ENCODE data around the gene ARHGAP42.

ARHGAP42 gene

GRCh38 chr11:100821198-100821597, 134.1 kb downstream of the ARHGAP42 start:
- no peaks in the 10 kb centered on the region for H3K27me3 Mint-ChIP-seq
- no peaks in the 10 kb centered on the region for H3K36me3 Mint-ChIP-seq (ENCODE audit: low read depth)
- intact Hi-C loops (cut with micrococcal nuclease), result no loop called here
- no peak overlapping the region for H3K27ac Mint-ChIP-seq
- no peaks in the 10 kb centered on the region for H3K4me1 Mint-ChIP-seq (ENCODE audit: low read depth)
- no peaks in the 10 kb centered on the region for H3K9me3 Mint-ChIP-seq
- H3K4me3 Mint-ChIP-seq, result no peak overlapping the region

GRCh38 chr11:100823360-100823759, 136.3 kb downstream of the ARHGAP42 start:
- H3K36me3 Mint-ChIP-seq (ENCODE audit: low read depth), result no peaks in the 10 kb centered on the region
- no peak overlapping the region for H3K27ac Mint-ChIP-seq
- H3K4me3 Mint-ChIP-seq, result no peak overlapping the region
- no peaks in the 10 kb centered on the region for H3K9me3 Mint-ChIP-seq
- no peaks in the 10 kb centered on the region for H3K27me3 Mint-ChIP-seq
- intact Hi-C loops (cut with micrococcal nuclease), result no loop called here
- H3K4me1 Mint-ChIP-seq (ENCODE audit: low read depth), result no peaks in the 10 kb centered on the region

- Mint-ChIP-seq H3K4me3 (no peak overlapping the region), H3K27ac (no peak overlapping the region), H3K36me3 (ENCODE audit: low read depth) (no peaks in the 10 kb centered on the region), H3K4me1 (ENCODE audit: low read depth) (no peaks in the 10 kb centered on the region), H3K9me3 (no peaks in the 10 kb centered on the region), H3K27me3 (no peaks in the 10 kb centered on the region)
- intact Hi-C loops (cut with micrococcal nuclease), result no loop called here
Measured at GRCh38 chr11:100824041-100824809, 137.1 kb downstream of the ARHGAP42 start.

- Mint-ChIP-seq H3K36me3 (ENCODE audit: low read depth) (no peaks in the 10 kb centered on the region), H3K9me3 (no peaks in the 10 kb centered on the region), H3K27me3 (no peaks in the 10 kb centered on the region), H3K4me1 (ENCODE audit: low read depth) (no peaks in the 10 kb centered on the region), H3K4me3 (no peak overlapping the region), H3K27ac (no peak overlapping the region)
- intact Hi-C loops (cut with micrococcal nuclease), result no loop called here
Measured at GRCh38 chr11:100825626-100826025, 138.5 kb downstream of the ARHGAP42 start.

GRCh38 chr11:100827934-100828661, 141.0 kb downstream of the ARHGAP42 start:
- intact Hi-C loops (cut with micrococcal nuclease), result no loop called here
- H3K36me3 Mint-ChIP-seq (ENCODE audit: low read depth), result no peaks in the 10 kb centered on the region
- H3K4me1 Mint-ChIP-seq (ENCODE audit: low read depth), result no peaks in the 10 kb centered on the region
- no peaks in the 10 kb centered on the region for H3K27me3 Mint-ChIP-seq
- no peak overlapping the region for H3K27ac Mint-ChIP-seq
- no peaks in the 10 kb centered on the region for H3K9me3 Mint-ChIP-seq
- H3K4me3 Mint-ChIP-seq, result no peak overlapping the region

- no peak overlapping the region for H3K27ac Mint-ChIP-seq
- no peaks in the 10 kb centered on the region for H3K9me3 Mint-ChIP-seq
- H3K36me3 Mint-ChIP-seq (ENCODE audit: low read depth), result no peaks in the 10 kb centered on the region
- no peaks in the 10 kb centered on the region for H3K4me1 Mint-ChIP-seq (ENCODE audit: low read depth)
- no peak overlapping the region for H3K4me3 Mint-ChIP-seq
- H3K27me3 Mint-ChIP-seq, result no peaks in the 10 kb centered on the region
- intact Hi-C loops (cut with micrococcal nuclease), result no loop called here
Measured at GRCh38 chr11:100830274-100830673, 143.2 kb downstream of the ARHGAP42 start.

GRCh38 chr11:100830978-100831732, 144.1 kb downstream of the ARHGAP42 start:
- Mint-ChIP-seq H3K4me3 (no peak overlapping the region), H3K9me3 (no peaks in the 10 kb centered on the region), H3K27me3 (no peaks in the 10 kb centered on the region), H3K4me1 (ENCODE audit: low read depth) (no peaks in the 10 kb centered on the region), H3K27ac (no peak overlapping the region), H3K36me3 (ENCODE audit: low read depth) (no peaks in the 10 kb centered on the region)
- intact Hi-C loops (cut with micrococcal nuclease), result no loop called here

- Mint-ChIP-seq H3K27ac (no peak overlapping the region), H3K9me3 (no peaks in the 10 kb centered on the region), H3K4me1 (ENCODE audit: low read depth) (no peaks in the 10 kb centered on the region), H3K36me3 (ENCODE audit: low read depth) (no peaks in the 10 kb centered on the region), H3K4me3 (no peak overlapping the region), H3K27me3 (no peaks in the 10 kb centered on the region)
- intact Hi-C loops (cut with micrococcal nuclease), result no loop called here
Measured at GRCh38 chr11:100831929-100832494, 144.9 kb downstream of the ARHGAP42 start.

- Mint-ChIP-seq H3K4me1 (ENCODE audit: low read depth) (no peaks in the 10 kb centered on the region), H3K9me3 (no peaks in the 10 kb centered on the region), H3K27me3 (no peaks in the 10 kb centered on the region), H3K4me3 (no peak overlapping the region), H3K36me3 (ENCODE audit: low read depth) (no peaks in the 10 kb centered on the region), H3K27ac (no peak overlapping the region)
- intact Hi-C loops (cut with micrococcal nuclease), result no loop called here
Measured at GRCh38 chr11:100832829-100833228, 145.7 kb downstream of the ARHGAP42 start.

GRCh38 chr11:100833276-100833675, 146.2 kb downstream of the ARHGAP42 start:
- Mint-ChIP-seq H3K27me3 (no peaks in the 10 kb centered on the region), H3K36me3 (ENCODE audit: low read depth) (no peaks in the 10 kb centered on the region), H3K4me3 (no peak overlapping the region), H3K4me1 (ENCODE audit: low read depth) (no peaks in the 10 kb centered on the region), H3K9me3 (no peaks in the 10 kb centered on the region), H3K27ac (no peak overlapping the region)
- intact Hi-C loops (cut with micrococcal nuclease), result no loop called here

GRCh38 chr11:100835854-100836253, 148.8 kb downstream of the ARHGAP42 start:
- no peaks in the 10 kb centered on the region for H3K9me3 Mint-ChIP-seq
- no peak overlapping the region for H3K27ac Mint-ChIP-seq
- H3K27me3 Mint-ChIP-seq, result no peaks in the 10 kb centered on the region
- intact Hi-C loops (cut with micrococcal nuclease), result no loop called here
- H3K36me3 Mint-ChIP-seq (ENCODE audit: low read depth), result no peaks in the 10 kb centered on the region
- H3K4me1 Mint-ChIP-seq (ENCODE audit: low read depth), result no peaks in the 10 kb centered on the region
- no peak overlapping the region for H3K4me3 Mint-ChIP-seq

GRCh38 chr11:100837311-100837710, 150.2 kb downstream of the ARHGAP42 start:
- no peak overlapping the region for H3K4me3 Mint-ChIP-seq
- intact Hi-C loops (cut with micrococcal nuclease), result no loop called here
- H3K9me3 Mint-ChIP-seq, result peaks cover under 1% of the 10 kb centered on the region
- no peak overlapping the region for H3K27ac Mint-ChIP-seq
- H3K4me1 Mint-ChIP-seq (ENCODE audit: low read depth), result no peaks in the 10 kb centered on the region
- H3K27me3 Mint-ChIP-seq, result no peaks in the 10 kb centered on the region
- no peaks in the 10 kb centered on the region for H3K36me3 Mint-ChIP-seq (ENCODE audit: low read depth)

- Mint-ChIP-seq H3K4me1 (ENCODE audit: low read depth) (no peaks in the 10 kb centered on the region), H3K27ac (no peak overlapping the region), H3K27me3 (no peaks in the 10 kb centered on the region), H3K9me3 (peaks cover 9% of the 10 kb centered on the region), H3K4me3 (no peak overlapping the region), H3K36me3 (ENCODE audit: low read depth) (no peaks in the 10 kb centered on the region)
- intact Hi-C loops (cut with micrococcal nuclease), result no loop called here
Measured at GRCh38 chr11:100841711-100842407, 154.8 kb downstream of the ARHGAP42 start.

Data from dendritic cell treated with granulocyte-macrophage colony-stimulating factor and Interleukin-4, amounts not matched to agents 40 ng/mL and 50 ng/mL, for 4 days (primary cell).